Breast epithelium (tissue), 4 donors: ENCODE measurements around the gene R3HDM4. TPM values are rescaled to one million over a fixed set of nuclear protein-coding genes. Genes with fewer than 3 reads are reported as not detected.

Experiments used
- DNase-seq, 2 donors: peaks; one replicate each; pipeline ENCODE4 v3.0.0-alpha.2; 2019; ENCODE audit warnings: low spot score in 2 of 2
- H3K27ac ChIP-seq, 2 donors: fragments of 200-600 bp; sonication (generic) in 1 of 2; one replicate each; pipeline ENCODE4 v1.5.1; 2016 to 2019; ENCODE audit warnings: mild to moderate bottlenecking in 1 of 2
- H3K27me3 ChIP-seq, 2 donors: fragments of 200-600 bp; sonication (generic) in 1 of 2; one replicate each; pipeline versions ENCODE4 v1.5.1 to v1.6.0; 2017 to 2019; ENCODE audit warnings: control low read depth in 1 of 2, mild to moderate bottlenecking in 1 of 2
- H3K36me3 ChIP-seq: fragments of 200-600 bp; one replicate; pipeline ENCODE4 v1.5.1; 2019
- H3K4me1 ChIP-seq, 2 donors: fragments of 200-600 bp; sonication (generic); one replicate each; pipeline ENCODE4 v1.5.1; 2016 to 2019; ENCODE audit warnings: control low read depth in 1 of 2
- H3K4me3 ChIP-seq, 3 donors: fragments of 200-600 bp; sonication (generic); 1 replicate in 2 of 3; 2 replicates in 1 of 3; pipeline ENCODE4 v1.5.1; 2016 to 2019; ENCODE audit warnings: mild to moderate bottlenecking in 3 of 3, moderate library complexity in 2 of 3
- H3K9me3 ChIP-seq, 2 donors: fragments of 200-600 bp; sonication (generic) in 1 of 2; one replicate each; pipeline ENCODE4 v1.5.1; 2016 to 2019; ENCODE audit warnings: control low read depth in 1 of 2
- CTCF ChIP-seq, 3 donors: fragments of 450-650 bp; IDR thresholded peaks; one replicate each; pipeline ENCODE4 v1.5.1; 2016 to 2017; ENCODE audit warnings: antibody characterized with exemption in 3 of 3, mild to moderate bottlenecking in 3 of 3, moderate library complexity in 3 of 3
- POLR2A ChIP-seq: fragments of 450-650 bp; IDR thresholded peaks from one replicate; pipeline ENCODE4 v1.6.1; 2016; ENCODE audit warnings: antibody characterized with exemption, mild to moderate bottlenecking, moderate library complexity
- POLR2AphosphoS5 ChIP-seq, 3 donors: sonication (generic); formaldehyde crosslinking; IDR thresholded peaks; one replicate each; pipeline ENCODE4 v1.6.1; 2017; ENCODE audit warnings: antibody characterized with exemption in 3 of 3
- intact Hi-C: fragments of 100-400 bp; cut with DNase I; formaldehyde crosslinking; loops from one replicate; pipeline ENCODE4 v1.15.1; 2023; ENCODE audit warnings: low total_unique reads
- total RNA-seq, 3 donors: library from RNA; depleted of rRNA; stranded (reverse); fragments of >200 nt; gene quantifications; one replicate each; pipeline ENCODE4 v1.1.0, GENCODE V29; 2016

R3HDM4 gene
- total RNA-seq, 3 donors from 2014 or later, result 31.8 to 41.6 (median 41.0) TPM

GRCh38 chr19:925526-926322, 12.7 kb upstream of the R3HDM4 start, which contains the start of gene ARID3A:
Gene ARID3A, plus strand, starts transcription at chr19:926035. Its CDS starts 3,494 bp downstream, at chr19:929529.
- intact Hi-C loops, result loop anchor here (1.0 kb wide), 1 partner anchor 59 kb away; the partner anchor contains the start of gene WDR18
- TF ChIP-seq CTCF (IDR thresholded peaks at IDR 0.05), result no peak
- no peak for TF ChIP-seq POLR2A
- peak in 2 of 3 donors; percentile 41 to 43 for TF ChIP-seq POLR2AphosphoS5 (IDR thresholded peaks at IDR 0.05)
- Histone ChIP-seq H3K36me3 (no peaks in the 10 kb centered on the region), H3K4me1 (no peaks in the 10 kb centered on the region), H3K9me3 (no peaks in the 10 kb centered on the region), H3K27me3 (peaks cover 0 to 6% of the 10 kb centered on the region in 2 donors), H3K27ac (peak within 1 kb of the TSS; percentile 83 to 86), H3K4me3 (peak within 1 kb of the TSS; percentile 84 to 91 (median 86))
- peak; percentile 70 to 72 for DNase-seq

- intact Hi-C loops, result loop anchor here (1.0 kb wide), 1 partner anchor 59 kb away; the partner anchor contains the start of gene WDR18
These were observed 12.1 kb upstream of the R3HDM4 start for GRCh38 chr19:925087-925525.

GRCh38 chr19:924553-925086, 11.6 kb upstream of the R3HDM4 start:
- DNase-seq, result no peak
- peaks cover 5 to 17% of the 10 kb centered on the region in 2 donors for H3K27me3 ChIP-seq
- H3K4me3 ChIP-seq, result peak overlapping the region; percentile 84 to 91 (median 86)
- no peaks in the 10 kb centered on the region for H3K9me3 ChIP-seq
- H3K27ac ChIP-seq, result peak overlapping the region in 1 of 2 donors; percentile 83
- TF ChIP-seq POLR2A (no peak), CTCF (IDR thresholded peaks at IDR 0.05) (no peak), POLR2AphosphoS5 (IDR thresholded peaks at IDR 0.05) (no peak)
- H3K36me3 ChIP-seq, result no peaks in the 10 kb centered on the region
- peaks cover 9 to 10% of the 10 kb centered on the region in 2 donors for H3K4me1 ChIP-seq
- intact Hi-C loops, result loop anchor here (1.0 kb wide), 1 partner anchor 60 kb away; the partner anchor contains the start of gene WDR18

More at GRCh38 chr19:925087-925525, 12.1 kb upstream of the R3HDM4 start:
- Histone ChIP-seq H3K9me3 (no peaks in the 10 kb centered on the region), H3K4me3 (peak overlapping the region; percentile 84 to 91 (median 86)), H3K36me3 (no peaks in the 10 kb centered on the region), H3K27me3 (peaks cover 0 to 12% of the 10 kb centered on the region in 2 donors), H3K4me1 (peaks cover 4 to 5% of the 10 kb centered on the region in 2 donors), H3K27ac (peak overlapping the region; percentile 83 to 86)
- TF ChIP-seq POLR2AphosphoS5 (IDR thresholded peaks at IDR 0.05) (no peak), POLR2A (no peak), CTCF (IDR thresholded peaks at IDR 0.05) (no peak)
- DNase-seq, result peak in 1 of 2 donors; percentile 51

GRCh38 chr19:920051-920864, 7.2 kb upstream of the R3HDM4 start:
- Histone ChIP-seq H3K4me1 (peaks cover 11 to 31% of the 10 kb centered on the region in 2 donors), H3K27me3 (peaks cover 19 to 36% of the 10 kb centered on the region in 2 donors), H3K4me3 (peak overlapping the region in 2 of 3 donors; percentile 47 to 71), H3K27ac (no peak overlapping the region), H3K9me3 (no peaks in the 10 kb centered on the region), H3K36me3 (no peaks in the 10 kb centered on the region)
- no peak for TF ChIP-seq POLR2A
- TF ChIP-seq POLR2AphosphoS5 (IDR thresholded peaks at IDR 0.05), result no peak
- TF ChIP-seq CTCF (IDR thresholded peaks at IDR 0.05), result peak in 1 of 3 donors; percentile 11
- no peak for DNase-seq
- intact Hi-C loops, result no loop called here
